Measurements from ENCODE around the gene SAC3D1.

DNA sequence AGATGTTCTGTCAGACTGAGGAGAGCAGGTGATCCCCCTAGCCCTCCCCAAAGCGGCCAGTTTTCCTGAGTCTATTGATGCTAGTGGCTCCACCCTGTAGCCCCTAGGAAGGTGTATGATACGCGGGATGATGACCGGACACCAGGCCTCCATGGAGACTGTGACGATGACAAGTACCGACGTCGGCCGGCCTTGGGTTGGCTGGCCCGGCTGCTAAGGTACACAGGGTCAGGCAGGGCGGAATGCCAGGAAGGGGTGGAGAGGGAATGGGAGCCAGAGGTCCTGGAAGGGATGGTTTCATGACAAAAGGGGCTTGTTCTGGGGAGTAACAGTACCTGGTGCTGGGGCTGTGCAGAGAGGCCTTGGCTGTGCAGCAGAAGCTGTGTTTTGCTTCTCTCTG lies 46.2 kb downstream of the SAC3D1 start:
- TF ChIP-seq, protein P1, sequence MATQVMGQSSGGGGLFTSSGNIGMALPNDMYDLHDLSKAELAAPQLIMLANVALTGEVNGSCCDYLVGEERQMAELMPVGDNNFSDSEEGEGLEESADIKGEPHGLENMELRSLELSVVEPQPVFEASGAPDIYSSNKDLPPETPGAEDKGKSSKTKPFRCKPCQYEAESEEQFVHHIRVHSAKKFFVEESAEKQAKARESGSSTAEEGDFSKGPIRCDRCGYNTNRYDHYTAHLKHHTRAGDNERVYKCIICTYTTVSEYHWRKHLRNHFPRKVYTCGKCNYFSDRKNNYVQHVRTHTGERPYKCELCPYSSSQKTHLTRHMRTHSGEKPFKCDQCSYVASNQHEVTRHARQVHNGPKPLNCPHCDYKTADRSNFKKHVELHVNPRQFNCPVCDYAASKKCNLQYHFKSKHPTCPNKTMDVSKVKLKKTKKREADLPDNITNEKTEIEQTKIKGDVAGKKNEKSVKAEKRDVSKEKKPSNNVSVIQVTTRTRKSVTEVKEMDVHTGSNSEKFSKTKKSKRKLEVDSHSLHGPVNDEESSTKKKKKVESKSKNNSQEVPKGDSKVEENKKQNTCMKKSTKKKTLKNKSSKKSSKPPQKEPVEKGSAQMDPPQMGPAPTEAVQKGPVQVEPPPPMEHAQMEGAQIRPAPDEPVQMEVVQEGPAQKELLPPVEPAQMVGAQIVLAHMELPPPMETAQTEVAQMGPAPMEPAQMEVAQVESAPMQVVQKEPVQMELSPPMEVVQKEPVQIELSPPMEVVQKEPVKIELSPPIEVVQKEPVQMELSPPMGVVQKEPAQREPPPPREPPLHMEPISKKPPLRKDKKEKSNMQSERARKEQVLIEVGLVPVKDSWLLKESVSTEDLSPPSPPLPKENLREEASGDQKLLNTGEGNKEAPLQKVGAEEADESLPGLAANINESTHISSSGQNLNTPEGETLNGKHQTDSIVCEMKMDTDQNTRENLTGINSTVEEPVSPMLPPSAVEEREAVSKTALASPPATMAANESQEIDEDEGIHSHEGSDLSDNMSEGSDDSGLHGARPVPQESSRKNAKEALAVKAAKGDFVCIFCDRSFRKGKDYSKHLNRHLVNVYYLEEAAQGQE (IDR thresholded peaks at IDR 0.05; ENCODE audit: low read depth, low read length) = no peak
- TF ChIP-seq RAD21 (IDR thresholded peaks at IDR 0.05; ENCODE audit: low read length) (no peak), GABPA (IDR thresholded peaks at IDR 0.05; ENCODE audit: low read depth) (no peak), TEAD4 (IDR thresholded peaks at IDR 0.05; ENCODE audit: borderline replicate concordance, insufficient read depth) (no peak), EP300 (IDR thresholded peaks at IDR 0.05; ENCODE audit: borderline replicate concordance in 1 of 2, low read depth in 1 of 2, low read length in 1 of 2) (no peak), SMC3 (IDR thresholded peaks at IDR 0.05; ENCODE audit: low read depth, low read length) (no peak), POLR2AphosphoS5 (IDR thresholded peaks at IDR 0.05; ENCODE audit: low read depth, low read length) (no peak), SIN3A (IDR thresholded peaks at IDR 0.05; ENCODE audit: borderline replicate concordance, low read depth, low read length) (no peak)
- TF ChIP-seq, protein P2, sequence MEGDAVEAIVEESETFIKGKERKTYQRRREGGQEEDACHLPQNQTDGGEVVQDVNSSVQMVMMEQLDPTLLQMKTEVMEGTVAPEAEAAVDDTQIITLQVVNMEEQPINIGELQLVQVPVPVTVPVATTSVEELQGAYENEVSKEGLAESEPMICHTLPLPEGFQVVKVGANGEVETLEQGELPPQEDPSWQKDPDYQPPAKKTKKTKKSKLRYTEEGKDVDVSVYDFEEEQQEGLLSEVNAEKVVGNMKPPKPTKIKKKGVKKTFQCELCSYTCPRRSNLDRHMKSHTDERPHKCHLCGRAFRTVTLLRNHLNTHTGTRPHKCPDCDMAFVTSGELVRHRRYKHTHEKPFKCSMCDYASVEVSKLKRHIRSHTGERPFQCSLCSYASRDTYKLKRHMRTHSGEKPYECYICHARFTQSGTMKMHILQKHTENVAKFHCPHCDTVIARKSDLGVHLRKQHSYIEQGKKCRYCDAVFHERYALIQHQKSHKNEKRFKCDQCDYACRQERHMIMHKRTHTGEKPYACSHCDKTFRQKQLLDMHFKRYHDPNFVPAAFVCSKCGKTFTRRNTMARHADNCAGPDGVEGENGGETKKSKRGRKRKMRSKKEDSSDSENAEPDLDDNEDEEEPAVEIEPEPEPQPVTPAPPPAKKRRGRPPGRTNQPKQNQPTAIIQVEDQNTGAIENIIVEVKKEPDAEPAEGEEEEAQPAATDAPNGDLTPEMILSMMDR (IDR thresholded peaks at IDR 0.05) = no peak

Measured in SK-N-SH (cell line).